IPS-NIHi11 (cell line): ENCODE measurements around the gene PFKFB1.
"Not testable (repeated sequence)": the region's sequence is repeated elsewhere in the genome, so short reads cannot be mapped to it uniquely, and the experiment has no call there.

Source experiments
- DNase-seq: peaks from one replicate; pipeline ENCODE4 v3.0.0; 2012; ENCODE audit warnings: mixed read lengths, low spot score

PFKFB1 gene

DNA sequence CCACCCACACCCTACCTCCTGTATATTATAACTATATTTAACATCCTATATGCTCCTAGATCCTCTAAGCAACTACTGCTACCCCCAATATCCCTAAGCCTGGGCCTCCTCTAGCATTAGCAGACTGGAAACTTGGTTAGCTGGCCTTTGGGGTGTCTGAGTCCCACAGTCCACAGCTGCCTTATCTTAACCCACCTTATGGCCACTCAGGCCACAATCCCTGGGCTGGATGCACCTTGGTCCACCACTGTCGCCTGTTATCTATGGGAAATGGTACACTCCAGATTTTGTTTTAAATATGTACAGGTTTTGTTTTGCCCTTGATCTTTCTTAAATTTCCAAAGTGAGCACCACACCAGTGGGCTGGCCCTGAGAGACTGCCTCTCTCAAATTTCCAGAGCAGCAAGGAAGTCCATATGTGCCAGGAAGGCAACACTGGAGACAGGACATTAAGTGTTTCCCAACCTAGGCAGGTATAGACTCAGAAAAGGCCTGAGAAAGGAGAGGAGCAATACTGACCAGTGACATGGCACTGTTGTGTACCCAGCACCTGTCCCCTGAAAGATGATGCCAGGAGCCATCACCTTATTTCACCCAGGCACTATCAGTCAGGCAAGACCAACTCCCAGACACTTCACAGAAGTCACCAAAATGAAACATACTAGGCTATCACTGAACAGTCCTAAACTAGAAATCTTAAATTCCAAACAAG, 921 bp downstream of the PFKFB1 start:
- DNase-seq, result no peak

DNA sequence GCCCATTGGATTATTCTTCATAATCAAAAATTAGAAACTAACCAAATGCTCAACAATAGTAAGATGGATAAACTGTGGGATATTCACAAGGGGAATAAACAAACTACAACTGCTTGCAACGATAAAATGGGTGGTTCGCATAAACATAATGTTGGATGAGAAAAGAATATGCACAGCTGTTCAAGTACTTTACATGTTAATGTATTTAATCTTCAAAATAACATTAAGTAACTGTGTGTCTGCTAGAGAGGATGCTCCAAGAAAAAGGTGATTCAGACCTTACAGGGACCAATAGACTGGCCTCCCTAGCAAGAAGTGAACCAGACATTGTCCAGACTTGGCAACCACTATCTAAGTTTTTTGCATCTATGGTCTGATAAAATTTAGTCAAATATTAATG, 2.3 kb downstream of the PFKFB1 start:
- DNase-seq, result no peak

DNA sequence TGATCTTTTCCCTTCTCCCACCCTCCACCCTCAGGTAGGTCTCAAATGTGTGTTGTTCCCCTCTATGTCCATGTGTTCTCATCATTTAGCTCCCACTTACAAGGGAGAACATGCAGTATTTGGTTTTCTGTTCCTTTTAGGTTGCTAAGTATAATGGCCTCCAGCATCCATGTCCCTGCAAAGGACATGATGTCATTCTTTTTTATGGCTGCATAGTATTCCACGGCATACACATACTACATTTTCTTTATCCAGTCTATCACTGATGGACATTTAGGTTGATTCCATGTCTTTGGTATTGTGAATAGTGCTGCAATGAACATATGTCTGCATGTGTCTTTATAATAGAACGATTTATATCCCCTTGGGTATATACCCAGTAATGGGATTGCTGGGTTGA, 10.7 kb downstream of the PFKFB1 start:
- DNase-seq, result not testable (repeated sequence)

DNA sequence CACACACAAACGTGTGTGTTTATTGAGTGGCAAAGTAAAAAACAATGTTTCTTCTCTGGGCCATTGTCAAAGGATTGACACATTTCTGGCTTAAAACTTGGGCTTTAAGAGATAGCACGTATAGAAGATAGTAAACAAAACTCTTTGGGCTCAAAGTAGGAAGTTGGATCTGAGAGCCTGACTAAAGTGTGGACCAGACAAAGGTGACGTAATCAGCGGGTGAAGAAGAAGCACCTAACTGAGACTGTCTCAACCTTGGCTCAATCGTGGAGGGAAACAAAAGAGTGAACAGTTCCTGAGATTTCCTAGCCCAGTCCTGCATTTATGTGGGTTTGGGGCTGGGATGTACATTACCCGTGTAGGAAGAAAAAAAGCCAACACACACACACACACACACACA, 13.7 kb downstream of the PFKFB1 start:
- no peak for DNase-seq

DNA sequence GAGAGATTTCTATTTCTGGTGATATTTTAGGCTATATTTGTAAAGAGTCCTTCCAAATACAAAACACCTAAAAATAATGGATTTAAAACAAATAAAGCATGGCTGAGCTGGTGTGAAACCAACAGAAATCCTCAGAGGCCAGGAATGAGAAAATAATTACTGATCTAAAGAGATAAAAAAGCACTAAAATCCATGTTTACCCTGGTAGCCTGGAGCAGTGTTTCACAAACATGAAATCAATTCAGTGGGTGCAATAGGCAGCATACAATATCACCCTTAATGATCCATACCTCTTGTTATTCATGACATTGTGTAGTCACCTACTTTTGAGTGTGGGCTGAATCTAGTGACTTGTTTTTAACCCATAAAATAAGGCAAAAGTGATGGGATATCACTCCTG, 14.6 kb downstream of the PFKFB1 start:
- DNase-seq, result no peak

DNA sequence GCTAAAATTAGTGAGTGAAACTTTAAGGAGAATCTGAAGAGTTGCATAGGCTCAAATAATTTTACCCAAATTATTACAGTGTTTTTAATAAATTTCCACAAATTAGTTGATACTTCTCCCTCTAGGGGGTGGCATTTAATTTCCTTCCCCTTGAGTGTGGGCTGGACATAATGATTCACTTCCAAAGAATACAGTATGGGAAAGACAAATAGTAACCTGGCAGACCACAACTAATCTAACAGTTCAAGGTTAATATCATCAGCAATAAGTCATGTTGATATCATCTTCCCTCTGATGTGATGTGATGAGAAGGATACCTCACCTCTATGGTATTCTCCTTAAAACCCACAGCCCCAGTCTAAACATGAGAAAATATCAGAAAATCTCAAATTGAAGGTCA, 15.5 kb downstream of the PFKFB1 start:
- no peak for DNase-seq

DNA sequence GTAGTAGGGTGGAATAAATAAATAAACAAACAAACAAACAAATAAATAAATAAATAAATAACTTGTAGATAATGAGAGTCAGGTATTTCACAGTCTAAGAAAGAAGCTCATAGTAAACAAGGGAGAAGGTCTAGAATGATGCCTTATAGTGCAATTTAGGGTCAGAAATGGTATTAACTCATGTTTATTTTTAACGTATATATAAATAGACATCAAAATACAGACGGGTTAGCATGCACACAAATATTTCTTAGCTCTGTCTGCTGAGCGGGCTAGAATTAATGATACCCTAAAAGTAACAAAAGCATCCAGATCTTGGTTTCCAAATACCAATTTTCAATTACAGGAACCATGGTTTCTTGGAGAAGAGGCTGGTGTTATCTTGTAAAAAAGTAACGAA, 16.6 kb downstream of the PFKFB1 start:
- no peak for DNase-seq

DNA sequence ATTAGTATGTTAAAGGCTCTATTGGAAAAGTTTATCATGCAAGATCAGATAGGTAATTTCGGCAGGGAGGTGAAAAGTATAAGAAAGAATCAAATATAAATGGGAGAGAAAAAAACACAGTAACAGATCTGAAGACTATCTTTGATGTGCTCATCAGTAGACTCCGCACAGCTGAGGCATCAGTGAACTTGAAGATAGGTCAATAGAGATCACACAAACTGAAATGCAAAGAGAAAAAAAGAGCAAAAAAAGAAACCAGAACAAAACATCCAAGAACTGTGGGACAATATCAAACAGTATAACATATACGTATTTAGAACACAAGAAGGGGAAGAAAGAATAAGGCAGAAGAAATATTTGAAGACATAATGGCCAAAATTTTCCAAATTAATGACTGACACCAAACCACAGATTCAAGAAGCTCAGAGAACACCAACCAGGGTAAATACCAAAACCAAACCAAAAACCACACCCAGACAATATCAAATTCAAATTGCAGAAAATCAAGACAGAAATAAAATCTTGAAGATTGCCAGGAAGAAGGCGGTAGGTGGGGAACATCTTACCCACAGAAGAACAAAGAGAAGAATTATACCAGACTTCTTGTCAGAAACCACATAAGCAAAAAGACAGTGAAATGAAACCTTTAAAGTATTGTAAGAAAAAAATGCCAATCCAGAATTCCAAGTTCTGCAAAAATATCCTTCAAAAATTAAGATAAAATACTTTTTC, 29.1 kb downstream of the PFKFB1 start:
- no peak for DNase-seq

DNA sequence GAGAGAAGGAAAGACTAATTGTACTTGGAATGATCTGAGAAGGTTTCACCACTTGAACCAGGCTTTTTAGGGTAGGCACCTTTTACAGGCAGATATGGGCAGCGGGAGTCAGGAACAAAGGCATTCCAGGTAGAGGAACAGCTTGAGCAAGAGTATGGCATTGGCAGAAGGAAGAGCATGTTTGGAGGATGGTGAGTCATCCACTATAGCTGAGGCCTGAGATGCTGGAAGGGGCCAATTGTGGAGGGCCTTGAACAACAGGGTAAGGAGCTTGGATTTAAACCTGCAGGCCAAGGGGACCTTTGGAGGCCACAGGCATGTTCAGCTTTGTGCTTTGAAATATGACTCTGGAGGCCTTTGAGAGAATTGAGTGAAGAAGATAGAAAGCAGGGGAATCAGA, 32.2 kb downstream of the PFKFB1 start:
- DNase-seq, result no peak

DNA sequence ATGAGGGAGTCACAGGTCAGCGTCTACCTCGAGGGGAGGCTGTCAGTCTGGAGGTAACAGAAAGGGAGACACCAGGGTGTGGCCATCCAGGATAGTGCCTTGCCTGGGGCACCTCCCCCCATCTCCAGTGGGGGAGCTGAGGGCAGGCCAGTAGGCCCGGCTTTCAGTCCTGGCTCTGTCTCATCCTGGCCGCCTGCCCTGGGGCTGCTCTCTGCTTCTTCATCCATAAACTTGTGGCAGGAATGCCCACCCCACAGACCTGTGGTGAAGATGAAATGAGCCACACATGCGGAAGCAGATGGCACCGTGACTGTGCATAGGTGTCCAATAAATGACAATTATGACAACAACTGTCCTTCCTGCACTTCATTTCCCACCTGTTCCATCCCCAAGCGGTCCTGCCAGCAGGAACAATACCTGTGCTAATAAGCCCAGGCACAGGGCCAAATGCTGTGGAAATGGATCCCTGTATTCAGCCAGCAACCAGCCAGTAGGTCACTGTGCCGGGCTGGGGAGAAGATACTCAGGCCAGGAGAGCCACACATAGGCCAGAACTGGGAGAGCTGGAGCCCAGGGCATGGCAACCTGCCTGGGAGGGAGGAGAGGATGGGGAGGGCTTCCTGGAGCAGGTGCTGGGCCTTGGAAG, 43.1 kb downstream of the PFKFB1 start:
- DNase-seq, result no peak

DNA sequence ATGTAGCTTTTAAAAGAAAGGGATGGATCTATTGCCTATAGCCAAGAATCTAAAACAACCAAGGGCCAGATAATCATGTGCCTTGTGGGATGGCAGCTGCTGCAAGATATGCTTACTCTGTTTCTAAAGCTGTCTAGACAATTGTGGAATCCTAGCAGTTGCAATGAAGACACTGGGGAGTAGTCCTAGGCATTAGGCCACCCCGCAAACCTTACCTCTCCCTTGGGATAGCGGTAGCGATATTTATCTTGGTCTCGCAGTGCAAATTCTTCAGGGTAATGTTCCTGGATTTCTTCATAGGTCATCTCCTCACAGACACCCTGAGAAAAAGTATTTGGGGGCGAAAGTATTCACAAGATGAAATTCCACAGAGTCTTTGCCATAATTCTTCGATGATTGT, 48.8 kb downstream of the PFKFB1 start:
- no peak for DNase-seq

DNA sequence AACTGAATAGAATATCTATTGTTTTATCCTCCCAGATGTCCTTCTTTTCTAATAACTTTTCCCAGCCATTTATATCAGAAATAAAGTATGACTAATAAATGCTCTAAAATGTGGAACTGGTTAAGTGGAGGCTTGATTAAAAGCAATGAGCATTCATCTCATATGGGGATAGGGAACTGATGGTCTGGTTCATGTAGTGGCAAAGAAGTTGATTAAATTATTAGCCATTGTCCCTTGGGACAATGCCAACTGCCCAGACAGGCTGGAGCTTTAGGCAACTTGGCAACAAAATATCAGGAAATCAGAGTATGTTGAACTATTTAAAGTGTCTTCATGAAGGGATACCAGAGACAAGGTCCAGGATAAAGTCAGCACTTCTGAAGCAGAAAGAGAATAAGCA, 49.2 kb downstream of the PFKFB1 start:
- DNase-seq, result no peak

DNA sequence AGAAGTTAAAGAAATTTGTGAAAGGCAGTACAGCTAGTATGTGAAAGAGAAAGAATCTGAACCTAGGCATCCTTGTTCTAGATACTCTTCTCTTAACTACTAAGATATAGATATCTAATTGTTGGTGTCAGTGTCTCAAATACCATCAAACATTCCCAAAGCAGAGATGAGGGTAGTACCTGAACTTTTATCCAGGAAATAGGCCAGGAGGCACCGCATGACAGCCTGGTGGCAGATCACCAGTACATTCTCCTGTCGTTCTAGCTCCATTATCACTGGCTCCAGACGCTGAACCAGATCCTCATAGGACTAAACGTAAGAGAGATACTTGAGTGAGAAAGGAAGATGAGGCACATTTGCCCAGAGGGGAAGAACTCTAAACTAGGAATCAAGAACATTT, 56.6 kb downstream of the PFKFB1 start:
- no peak for DNase-seq

DNA sequence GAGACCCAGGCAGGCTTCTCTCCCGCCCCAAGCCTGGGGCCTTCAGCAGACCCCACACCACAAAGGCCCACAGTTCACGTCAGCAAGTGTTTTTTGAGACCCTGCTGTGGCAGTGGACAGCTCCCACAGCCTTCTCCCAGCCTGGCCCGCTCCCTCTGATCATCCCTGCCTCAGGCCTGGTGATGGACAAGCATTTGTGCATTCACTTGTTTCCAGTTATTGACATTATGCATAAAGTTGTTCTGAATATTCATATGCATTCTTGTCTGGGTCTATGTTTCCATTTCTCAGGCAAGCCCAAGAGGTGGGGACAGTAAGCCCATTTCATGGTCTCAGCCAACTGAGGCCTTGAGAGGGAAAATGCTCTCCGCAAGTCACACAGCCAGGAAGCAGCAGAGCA, 58.7 kb downstream of the PFKFB1 start:
- no peak for DNase-seq

DNA sequence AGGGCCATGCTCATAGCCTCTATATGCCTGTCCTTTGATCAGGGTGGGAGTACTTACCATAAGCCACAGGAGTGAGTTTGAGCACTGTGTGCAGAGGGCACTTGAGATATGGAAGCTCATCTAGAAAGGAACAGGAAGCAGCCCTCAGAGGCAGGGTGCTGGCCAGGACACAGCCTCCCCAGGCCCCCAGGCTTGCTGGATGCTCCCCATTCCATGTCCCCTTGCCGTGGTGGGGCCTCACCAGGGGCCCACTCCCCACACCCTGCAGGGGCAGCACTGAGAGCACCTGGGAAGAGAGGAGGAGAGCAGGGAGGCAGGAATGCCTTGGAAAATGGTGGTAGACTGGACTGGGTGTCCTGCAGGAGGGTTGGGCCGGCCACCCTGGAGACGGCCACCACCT, 59.1 kb downstream of the PFKFB1 start:
- no peak for DNase-seq

DNA sequence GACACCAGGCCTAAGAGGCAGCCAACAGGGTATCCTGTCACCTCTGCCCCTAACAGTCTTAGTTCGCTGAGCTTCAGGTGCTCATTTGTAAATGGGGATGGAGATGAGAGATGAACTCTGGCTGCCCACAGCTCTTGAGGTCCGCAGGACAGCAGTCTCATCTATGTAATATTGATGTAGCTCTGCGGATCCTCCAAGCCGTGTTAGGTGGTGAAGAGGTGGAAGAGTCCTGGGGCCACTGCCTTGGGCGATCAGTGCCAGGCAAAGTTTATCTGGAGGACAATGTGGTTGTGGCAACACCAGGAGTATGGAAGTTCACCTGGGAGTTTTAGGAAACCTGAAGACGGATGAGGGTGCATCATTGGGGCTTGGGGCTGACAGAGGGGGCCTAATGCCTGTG, 59.9 kb downstream of the PFKFB1 start:
- no peak for DNase-seq

DNA sequence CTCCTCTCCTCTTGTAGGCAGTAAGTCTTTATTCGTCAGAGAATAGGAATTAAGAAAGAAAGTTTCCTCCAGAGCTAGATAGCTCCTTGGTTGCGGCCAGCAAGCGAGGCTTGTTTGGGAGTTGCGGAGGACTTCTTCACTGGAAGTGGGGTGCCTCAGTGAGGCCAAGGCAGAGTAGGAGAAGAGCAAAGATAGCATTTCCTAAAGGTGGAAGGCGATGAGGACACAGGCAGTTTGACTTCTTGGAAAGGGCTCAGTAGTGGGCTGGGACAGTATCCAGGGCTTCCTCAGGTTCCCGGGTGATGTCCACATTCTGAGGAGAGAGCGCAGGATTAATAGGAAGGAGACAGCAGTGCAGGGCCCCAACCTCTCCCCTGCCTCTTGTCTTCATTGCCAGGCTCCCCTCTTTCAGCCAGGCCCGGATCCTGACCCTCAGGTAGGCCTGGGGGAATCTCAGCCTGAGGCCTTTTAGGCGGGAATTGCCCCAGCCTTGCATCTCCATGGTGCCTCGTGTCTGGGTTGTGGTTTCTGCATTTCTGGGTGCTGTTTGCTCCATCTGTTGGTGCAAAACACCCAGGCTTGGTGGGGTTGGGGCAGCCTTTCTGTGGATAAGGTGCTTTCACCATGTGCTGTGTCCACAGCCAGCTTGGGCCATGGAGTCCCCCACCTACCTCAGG, 60.7 kb downstream of the PFKFB1 start:
- no peak for DNase-seq

DNA sequence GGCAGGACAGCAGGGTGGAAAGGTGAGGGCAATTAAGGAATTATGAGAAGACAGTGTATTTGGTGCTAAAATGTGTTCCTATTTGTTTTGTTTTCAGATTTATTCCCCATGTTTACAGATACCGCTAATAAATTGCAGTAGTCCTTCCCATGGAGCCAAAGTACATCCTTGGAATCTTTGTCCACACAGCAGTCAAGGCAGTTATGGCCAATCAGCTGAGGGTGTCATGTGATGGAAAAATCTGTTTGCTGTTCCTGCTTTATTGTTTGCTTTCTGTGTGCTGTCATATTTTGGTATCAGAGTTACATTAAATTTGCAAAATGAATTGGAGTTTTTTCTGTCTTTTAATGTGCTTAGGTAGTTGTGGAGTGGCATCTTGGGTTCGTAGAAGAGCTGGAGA, 62.9 kb downstream of the PFKFB1 start:
- DNase-seq, result no peak

DNA sequence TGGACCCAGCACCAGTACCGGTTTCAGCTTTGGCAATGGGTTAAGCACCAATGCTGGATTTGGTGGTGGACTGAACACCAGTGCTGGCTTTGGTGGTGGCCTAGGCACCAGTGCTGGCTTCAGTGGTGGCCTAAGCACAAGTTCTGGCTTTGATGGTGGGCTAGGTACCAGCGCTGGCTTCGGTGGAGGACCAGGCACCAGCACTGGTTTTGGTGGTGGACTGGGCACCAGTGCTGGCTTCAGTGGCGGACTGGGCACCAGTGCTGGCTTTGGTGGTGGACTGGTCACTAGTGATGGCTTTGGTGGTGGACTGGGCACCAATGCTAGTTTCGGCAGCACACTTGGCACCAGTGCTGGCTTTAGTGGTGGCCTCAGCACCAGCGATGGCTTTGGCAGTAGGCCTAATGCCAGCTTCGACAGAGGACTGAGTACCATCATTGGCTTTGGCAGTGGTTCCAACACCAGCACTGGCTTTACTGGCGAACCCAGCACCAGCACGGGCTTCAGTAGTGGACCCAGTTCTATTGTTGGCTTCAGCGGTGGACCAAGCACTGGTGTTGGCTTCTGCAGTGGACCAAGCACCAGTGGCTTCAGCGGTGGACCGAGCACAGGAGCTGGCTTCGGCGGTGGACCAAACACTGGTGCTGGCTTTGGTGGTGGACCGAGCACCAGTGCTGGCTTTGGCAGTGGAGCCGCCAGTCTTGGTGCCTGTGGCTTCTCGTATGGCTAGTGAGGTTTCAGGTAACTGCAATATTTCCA, 63.5 kb downstream of the PFKFB1 start:
- DNase-seq, result no peak

DNA sequence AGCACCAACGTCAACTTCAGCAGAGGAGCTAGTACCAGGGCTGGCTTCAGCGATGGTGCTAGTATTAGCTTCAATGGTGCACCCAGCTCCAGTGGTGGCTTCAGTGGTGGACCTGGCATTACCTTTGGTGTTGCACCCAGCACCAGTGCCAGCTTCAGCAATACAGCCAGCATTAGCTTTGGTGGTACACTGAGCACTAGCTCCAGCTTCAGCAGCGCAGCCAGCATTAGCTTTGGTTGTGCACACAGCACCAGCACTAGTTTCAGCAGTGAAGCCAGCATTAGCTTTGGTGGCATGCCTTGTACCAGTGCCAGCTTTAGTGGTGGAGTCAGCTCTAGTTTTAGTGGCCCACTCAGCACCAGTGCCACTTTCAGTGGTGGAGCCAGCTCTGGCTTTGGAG, 65.1 kb downstream of the PFKFB1 start:
- DNase-seq, result no peak

DNA sequence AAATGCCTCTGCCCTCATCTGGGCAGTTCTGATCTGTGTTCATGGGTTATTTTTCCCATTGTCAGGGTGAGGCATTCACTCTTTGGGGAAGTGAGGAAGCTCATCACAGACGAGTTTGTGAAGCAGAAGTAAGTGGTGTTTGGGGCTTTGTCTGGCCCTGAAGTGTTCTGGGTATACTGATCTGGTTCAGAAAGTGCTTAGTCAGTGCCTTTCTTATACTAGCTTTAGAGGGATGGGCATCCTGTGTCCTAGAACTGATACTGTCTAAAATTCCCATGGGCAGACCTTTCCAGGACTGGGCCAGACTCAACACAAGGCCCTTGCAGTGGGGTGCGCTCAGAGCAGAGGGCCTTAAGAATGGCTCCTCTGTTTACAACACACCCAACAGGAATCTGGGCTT, 67.0 kb downstream of the PFKFB1 start:
- no peak for DNase-seq

DNA sequence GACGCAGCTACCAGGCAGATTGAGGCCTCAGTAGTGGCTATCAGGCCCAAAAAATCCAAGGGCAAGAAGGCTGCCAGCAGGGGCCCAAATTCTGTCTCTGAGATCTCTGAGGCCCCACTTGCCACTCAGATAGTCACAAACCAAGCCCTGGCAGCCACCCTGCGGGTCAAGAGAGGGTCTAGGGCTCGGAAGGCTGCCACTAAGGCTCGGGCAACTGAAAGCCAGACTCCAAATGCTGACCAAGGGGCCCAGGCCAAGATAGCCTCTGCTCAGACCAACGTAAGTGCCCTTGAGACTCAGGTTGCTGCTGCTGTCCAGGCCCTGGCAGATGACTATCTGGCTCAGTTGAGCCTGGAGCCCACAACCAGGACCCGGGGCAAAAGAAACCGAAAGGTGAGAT, 70.6 kb downstream of the PFKFB1 start:
- DNase-seq, result no peak
